LNCaP clone FGC (cell line): Measurements from ENCODE around the gene SHLD3.

Experiments
- DNase-seq: peaks from one replicate; pipeline ENCODE4 v3.0.0-alpha.2; 2011; ENCODE audit warnings: low read depth
- H3K4me3 ChIP-seq: 2 replicates; pipeline ENCODE4 v1.5.1; 2011; ENCODE audit warnings: mild to moderate bottlenecking, low read depth, low read length, control low read depth
- CTCF ChIP-seq: IDR thresholded peaks from 2 replicates; pipeline ENCODE4 v1.5.1; 2012; ENCODE audit warnings: mild to moderate bottlenecking; ENCODE audit not compliant: control insufficient read depth, insufficient read depth; ENCODE audit errors: extremely low read depth

Gene SHLD3

GRCh38 chr5:65623482-65623881 lies 1.3 kb upstream of the SHLD3 start:
- no peak for TF ChIP-seq CTCF
- no peak for DNase-seq
- H3K4me3 ChIP-seq: peak overlapping the region; percentile 92

- no peak for TF ChIP-seq CTCF
- H3K4me3 ChIP-seq: peak within 1 kb of the TSS; percentile 92
- peak; percentile 82 for DNase-seq
These were observed 729 bp upstream of the SHLD3 start, which contains the start of gene TRIM23 for GRCh38 chr5:65624025-65624570. TRIM23 (minus strand) TSS chr5:65624333; CDS start chr5:65624274, 59 bp downstream.

GRCh38 chr5:65625743-65626142 lies 916 bp downstream of the SHLD3 start:
- no peak for TF ChIP-seq CTCF
- no peak for DNase-seq
- peak overlapping the region; percentile 92 for H3K4me3 ChIP-seq

- TF ChIP-seq CTCF: no peak
- H3K4me3 ChIP-seq: no peak overlapping the region
- no peak for DNase-seq
These were observed 6.2 kb downstream of the SHLD3 start for GRCh38 chr5:65630981-65631380.

GRCh38 chr5:65640240-65640639 lies 15.4 kb downstream of the SHLD3 start:
- TF ChIP-seq CTCF: no peak
- no peak overlapping the region for H3K4me3 ChIP-seq
- DNase-seq: peak; percentile 44

- DNase-seq: no peak
- H3K4me3 ChIP-seq: no peak overlapping the region
- no peak for TF ChIP-seq CTCF
These were observed 22.1 kb downstream of the SHLD3 start for GRCh38 chr5:65646938-65647337.

- no peak for TF ChIP-seq CTCF
- no peak overlapping the region for H3K4me3 ChIP-seq
- DNase-seq: no peak
These were observed 23.1 kb downstream of the SHLD3 start for GRCh38 chr5:65647941-65648340.
